ENCODE results near the gene C14orf93. TPM values are rescaled to one million over a fixed set of nuclear protein-coding genes. Genes with fewer than 3 reads are reported as not detected.

The C14orf93 gene
- total and polyA plus RNA-seq, 9 of the 15 experiments (the other 6 are each of a cell fraction or from before 2014, with no cell fraction given), result 2.2 to 22.4 (median 16.1) TPM

- H3K79me2 ChIP-seq (ENCODE audit: control insufficient read depth, insufficient read depth, low read length), result no peaks in the 10 kb centered on the region; the same call in 2 of the 3 replicates
- intact Hi-C loops (cut with micrococcal nuclease), result loop anchor here (1.0 kb wide), 2 partner anchors 52 to 63 kb away; no protein-coding TSS in a partner anchor
- ATAC-seq (peak; percentile 83), DNase-seq (ENCODE audit: extremely low read depth in 1 of 4, low spot score in 3 of 4) (peak; percentile 88 to 90 (median 89)), FAIRE-seq (peak; percentile 6)
- POLR2A ChIA-PET, result interaction anchor here (0.6 to 2.9 kb wide), 21 partner anchors 11 to 261 kb away, joined by 3 to 23 read pairs (median 4); partner anchors contain the start of genes ACIN1, AJUBA, C14orf119 and PRMT5
- in situ Hi-C loops (cut with MboI), result no loop called here
- no peaks in the 10 kb centered on the region for H3K9me1 ChIP-seq (ENCODE audit: control insufficient read depth, insufficient read depth, low read length)
- H3K4me1 ChIP-seq (replicated peaks in 1 of 2; ENCODE audit: control insufficient read depth in 2 of 2, insufficient read depth in 2 of 2, low read length in 2 of 2), result peaks cover 11 to 48% of the 10 kb centered on the region in 2 experiments
- 0 out of 2 replicates have a peak, but pooled peaks cover 2% of the 10 kb centered on the region for H4K20me1 ChIP-seq (replicated peaks; ENCODE audit: control insufficient read depth, insufficient read depth, low read length)
- H3K36me3 ChIP-seq (ENCODE audit: control insufficient read depth, insufficient read depth, low read length), result peaks cover 33% of the 10 kb centered on the region
- WGBS (ENCODE audit: insufficient coverage, low coverage, missing lambda C conversion rate), result 0% methylated on average over 16 of the region's 73 CpGs
- H3K27me3 ChIP-seq (ENCODE audit: control insufficient read depth in 2 of 2, insufficient read depth in 2 of 2, low read length in 2 of 2), result no peaks in the 10 kb centered on the region
- H3K9me3 ChIP-seq (replicated peaks; ENCODE audit: control insufficient read depth, insufficient read depth, low read depth, low read length), result no peaks in the 10 kb centered on the region
- peak within 1 kb of the TSS; percentile 69 for H3K4me3 ChIP-seq
- H3K27ac ChIP-seq (ENCODE audit: extremely low read depth, low read depth, low read length), result peak within 1 kb of the TSS; percentile 64
- H3K4me2 ChIP-seq (ENCODE audit: insufficient read depth, low read length), result peak within 1 kb of the TSS; percentile 74
- H2AFZ ChIP-seq (ENCODE audit: low read depth, low read length), result peak within 1 kb of the TSS; percentile 82
- peak within 1 kb of the TSS; percentile 63 to 91 for H3K9ac ChIP-seq (ENCODE audit: insufficient read depth in 1 of 2, low read depth in 2 of 2, low read length in 2 of 2)
- no TSS peak for BruUV-seq (replicated peaks)
- CTCF ChIA-PET (ENCODE audit: low intra/inter-chr PET ratio), result interaction anchor here (1.0 to 9.2 kb wide), 6 partner anchors 12 to 83 kb away, joined by 4 to 141 read pairs (median 18); partner anchors contain the start of gene AJUBA
- TF ChIP-seq STAT5A (IDR thresholded peaks at IDR 0.05; ENCODE audit: borderline replicate concordance, low read length), result no peak
- no peak for TF ChIP-seq PURB (CRISPR knock-in tag; IDR thresholded peaks at IDR 0.05; ENCODE audit: low read depth)
- no peak for TF ChIP-seq DLX4 (CRISPR knock-in tag; IDR thresholded peaks at IDR 0.05)
- TF ChIP-seq ZBTB26 (CRISPR knock-in tag; IDR thresholded peaks at IDR 0.05), result peak; percentile 96
- peak; percentile 72; the same call in 1 of the 2 replicates for TF ChIP-seq NKRF (IDR thresholded peaks at IDR 0.05; ENCODE audit: borderline replicate concordance)
- TF ChIP-seq ZEB2 (IDR thresholded peaks at IDR 0.05), result no peak
- TF ChIP-seq ZNF512 (tag; IDR thresholded peaks at IDR 0.05), result peak; percentile 99
- no peak for TF ChIP-seq KLF6 (CRISPR knock-in tag; IDR thresholded peaks at IDR 0.05; ENCODE audit: borderline replicate concordance)
- TF ChIP-seq NR3C1 (CRISPR knock-in tag; IDR thresholded peaks at IDR 0.05), result no peak
Measured at GRCh38 chr14:23056956-23057756, 47.2 kb upstream of the C14orf93 start, which contains the start of gene CDH24. TSS of gene CDH24 (minus strand) at chr14:23057520. CDS start at chr14:23055733, 1,787 bp downstream.
